Activated CD4-positive, alpha-beta T cell treated with anti-CD3 and anti-CD28 coated beads for 24 hours (primary cell): ENCODE data around the gene NUP155.
"Not testable (repeated sequence)": the region's sequence is repeated elsewhere in the genome, so short reads cannot be mapped to it uniquely, and the experiment has no call there.

Experiments used
- DNase-seq, 2 donors: peaks; one replicate each; pipeline ENCODE4 v3.0.0-alpha.2; 2020; ENCODE audit warnings: low read depth in 2 of 2

Gene NUP155

DNA sequence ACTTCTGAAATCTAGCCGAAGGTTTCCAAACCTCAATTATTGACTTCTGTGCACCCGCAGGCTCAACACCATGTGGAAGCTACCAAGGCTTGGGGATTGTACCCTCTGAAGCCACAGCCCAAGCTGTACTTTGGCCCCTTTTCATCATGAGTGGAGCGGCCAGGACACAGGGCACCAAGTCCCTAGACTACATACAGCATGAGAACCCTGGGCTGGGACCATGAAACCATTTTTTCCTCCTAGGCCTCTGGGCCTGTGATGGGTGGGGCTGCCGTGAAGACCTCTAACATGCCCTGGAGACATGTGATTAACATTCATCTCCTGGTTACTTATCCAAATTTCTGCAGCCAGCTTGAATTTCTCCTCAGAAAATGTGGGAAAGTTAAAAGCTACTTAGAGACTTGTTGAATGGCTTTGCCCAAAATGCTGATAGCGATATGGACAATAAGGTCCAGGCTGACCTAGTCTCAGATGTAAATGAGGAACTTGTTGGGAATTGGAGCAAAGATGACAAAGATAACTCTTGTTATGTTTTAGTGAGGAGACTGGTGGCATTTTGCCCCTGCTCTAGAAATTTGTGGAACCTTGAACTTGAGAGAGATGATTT, 87.6 kb downstream of the NUP155 start:
- no peak for DNase-seq

DNA sequence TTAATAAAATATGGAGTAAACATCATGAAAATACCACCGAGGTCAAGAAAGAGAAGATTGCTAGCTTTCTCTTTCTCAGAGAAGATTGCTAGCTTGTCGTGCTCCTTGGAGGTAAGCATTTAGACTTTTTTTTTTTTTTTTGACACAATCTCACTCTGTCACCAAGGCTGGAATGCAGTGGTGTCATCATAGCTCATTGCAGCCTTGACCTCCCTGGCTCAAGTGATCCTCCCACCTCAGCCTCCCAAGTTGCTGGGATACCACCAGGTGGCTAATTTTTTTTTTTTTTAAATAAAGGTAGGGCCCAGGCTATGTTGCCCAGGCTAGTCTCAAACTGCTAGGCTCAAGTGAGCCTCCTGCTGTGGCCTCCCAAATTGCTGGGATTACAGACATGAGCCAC, 95.4 kb downstream of the NUP155 start:
- DNase-seq, result no peak

DNA sequence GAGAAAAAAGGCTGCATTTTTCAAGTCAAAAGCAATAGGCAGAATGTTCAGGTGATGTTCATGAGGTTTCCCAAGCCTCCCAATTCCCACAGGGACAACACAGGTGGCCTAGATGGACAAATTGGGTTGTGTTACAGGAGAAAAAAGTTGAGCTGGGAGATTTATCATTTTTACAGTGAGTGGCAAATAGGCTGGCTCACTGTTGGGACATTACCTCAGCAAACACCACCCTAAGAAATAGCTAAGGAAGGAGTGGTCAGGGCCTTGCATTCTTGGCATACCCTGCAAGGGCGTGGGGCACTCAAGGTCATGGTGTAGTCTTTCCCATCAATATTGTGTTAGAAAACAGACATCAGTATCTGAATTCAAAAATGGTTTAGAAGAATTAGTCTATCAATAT, 98.4 kb downstream of the NUP155 start:
- DNase-seq, result no peak

DNA sequence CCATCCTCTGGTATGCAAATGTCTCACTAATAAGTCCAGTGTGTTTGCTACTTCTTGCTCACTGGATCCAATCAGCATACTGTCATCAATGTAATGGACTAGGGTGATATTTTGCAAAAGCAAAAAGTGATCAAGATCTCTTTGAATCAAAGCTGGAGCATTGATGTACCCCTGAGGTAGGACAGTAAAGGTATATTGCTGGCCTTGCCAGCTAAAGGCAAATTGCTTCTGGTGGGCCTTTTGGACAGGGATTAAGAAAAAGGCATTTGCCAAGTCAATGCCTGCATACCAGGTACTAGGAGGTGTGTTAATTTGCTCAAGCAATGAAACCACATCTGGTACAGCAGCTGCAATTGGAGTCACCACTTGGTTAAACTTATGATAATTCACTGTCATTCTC, 102.8 kb downstream of the NUP155 start:
- not testable (repeated sequence) for DNase-seq

DNA sequence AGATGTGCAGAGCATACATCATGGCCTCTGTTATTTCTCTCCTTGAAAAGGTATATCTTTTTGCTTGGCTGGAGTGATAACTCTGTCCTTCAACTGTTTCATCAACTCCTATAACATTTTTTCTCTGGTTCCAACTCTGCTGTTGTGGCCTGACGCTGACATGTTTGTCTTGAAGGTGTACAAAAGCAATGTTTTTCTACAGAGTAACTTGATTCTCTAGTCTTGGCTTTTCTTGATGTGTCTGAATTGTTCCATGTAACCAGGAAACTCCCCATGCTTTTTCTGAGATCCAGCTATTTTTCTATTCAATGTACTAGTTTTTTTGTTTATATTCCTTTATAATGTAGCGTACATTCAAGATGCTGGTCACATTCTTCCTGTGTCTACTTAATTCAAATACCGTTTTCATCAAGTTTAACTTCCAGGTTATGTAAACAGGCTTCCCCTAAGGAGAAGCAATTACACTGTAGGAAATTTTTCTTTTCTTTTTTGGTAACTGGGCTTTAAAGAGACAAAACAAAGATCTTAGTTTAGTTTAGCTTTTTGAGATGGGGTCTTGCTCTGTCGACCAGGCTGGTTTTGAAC, 115.0 kb downstream of the NUP155 start:
- DNase-seq, result no peak

DNA sequence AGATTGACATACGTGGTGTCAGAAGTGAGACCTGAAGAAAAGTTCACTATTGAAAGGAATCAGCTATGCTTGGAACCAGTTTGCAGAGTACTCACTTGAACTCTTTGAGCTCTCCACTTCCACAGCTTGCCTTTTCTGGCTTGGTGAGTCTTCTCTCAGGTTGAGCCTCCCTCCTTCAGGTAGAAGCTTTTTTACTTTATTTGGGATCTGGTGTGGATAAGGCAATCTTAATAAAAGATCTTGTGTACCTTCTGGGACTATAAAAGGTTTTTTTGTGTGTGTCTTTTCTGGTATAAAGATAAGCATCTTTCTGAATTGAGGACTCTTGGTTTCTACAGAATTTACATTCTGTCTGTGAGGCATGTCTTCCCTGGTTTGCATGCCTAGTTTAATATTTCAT, 116.3 kb downstream of the NUP155 start:
- no peak for DNase-seq

DNA sequence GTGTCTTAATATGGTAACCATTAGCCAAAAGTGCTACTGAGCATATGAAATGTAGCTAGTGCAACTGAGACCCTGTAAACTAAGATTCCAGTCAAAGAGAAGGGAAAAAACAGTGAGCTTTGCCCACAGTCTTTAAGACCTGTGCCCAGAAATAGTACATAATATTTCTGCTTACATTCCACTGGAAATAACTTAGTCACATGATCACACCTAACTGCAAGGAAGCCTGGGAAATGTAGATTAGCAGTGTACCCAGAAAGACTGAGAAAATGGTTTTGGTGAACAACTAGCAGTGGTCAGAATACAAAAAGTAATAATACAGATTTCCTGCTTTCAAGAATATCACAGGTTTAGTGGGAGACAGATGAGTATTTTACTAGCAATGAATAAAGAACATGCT, 119.2 kb downstream of the NUP155 start:
- DNase-seq, result no peak

DNA sequence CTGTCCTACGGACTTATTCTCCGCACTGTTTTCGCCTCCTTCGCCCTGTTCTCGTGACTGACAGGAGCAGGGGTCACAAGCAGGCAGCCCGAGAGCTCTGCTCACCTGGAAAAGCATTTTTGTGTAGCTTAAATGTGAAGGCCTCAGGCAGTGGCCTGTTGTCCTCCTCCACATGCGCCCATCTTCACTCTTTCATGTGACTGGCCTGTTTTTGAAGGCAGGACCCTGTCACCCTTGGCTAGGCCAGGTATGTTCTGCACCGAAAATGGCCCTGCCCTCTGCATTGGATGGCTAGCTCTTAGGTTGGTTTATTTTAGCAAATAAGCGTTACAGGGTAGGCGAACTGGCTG, 121.1 kb downstream of the NUP155 start:
- DNase-seq, result no peak

DNA sequence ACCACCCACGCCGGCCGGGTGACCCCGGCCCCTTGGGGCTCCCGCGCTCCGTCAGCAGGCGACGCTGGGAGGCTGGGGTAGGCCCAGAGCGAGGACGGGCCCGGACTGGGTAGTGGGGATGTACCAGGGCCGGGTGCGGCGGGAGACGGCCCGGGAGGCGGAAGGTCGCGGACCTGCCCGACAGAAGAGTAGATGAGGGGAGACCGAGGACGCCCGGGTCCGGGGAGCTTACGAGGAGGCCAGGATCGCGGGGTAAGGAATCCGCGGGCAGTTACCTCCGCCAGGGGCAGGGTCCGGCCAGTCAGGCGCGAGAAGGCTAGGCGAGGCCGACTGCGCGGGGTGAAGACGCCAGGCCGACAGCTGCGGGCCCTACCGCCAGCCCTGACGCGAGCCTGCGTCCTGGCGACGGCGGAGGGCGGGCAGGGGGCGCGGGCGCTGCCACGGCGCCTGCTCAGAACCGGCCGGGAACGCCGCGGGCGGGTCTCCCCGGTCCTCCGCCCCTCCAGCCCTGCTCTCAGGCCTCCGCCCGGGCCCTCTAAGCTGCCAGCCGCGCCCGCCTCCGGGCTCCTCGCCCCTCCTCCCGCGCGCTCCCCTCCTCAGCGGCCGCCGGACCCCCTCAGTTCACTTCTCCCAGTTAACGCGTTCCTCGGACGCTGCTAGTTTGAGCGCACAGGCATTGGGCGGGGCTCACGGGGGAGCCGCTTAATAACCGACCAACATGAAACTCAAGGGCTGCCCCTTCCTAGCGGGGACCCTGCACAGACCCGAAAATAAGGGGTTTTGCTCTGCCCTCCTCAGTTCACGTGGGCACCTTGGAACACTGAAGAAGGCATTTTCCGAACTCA, 121.7 kb downstream of the NUP155 start, which contains the start of gene CPLANE1:
CPLANE1 (minus strand) TSS at position 407 of the 845 bp plus-strand sequence. CDS start 1,678 bp downstream, outside the sequence.
- DNase-seq, result peak; percentile 27 to 52

DNA sequence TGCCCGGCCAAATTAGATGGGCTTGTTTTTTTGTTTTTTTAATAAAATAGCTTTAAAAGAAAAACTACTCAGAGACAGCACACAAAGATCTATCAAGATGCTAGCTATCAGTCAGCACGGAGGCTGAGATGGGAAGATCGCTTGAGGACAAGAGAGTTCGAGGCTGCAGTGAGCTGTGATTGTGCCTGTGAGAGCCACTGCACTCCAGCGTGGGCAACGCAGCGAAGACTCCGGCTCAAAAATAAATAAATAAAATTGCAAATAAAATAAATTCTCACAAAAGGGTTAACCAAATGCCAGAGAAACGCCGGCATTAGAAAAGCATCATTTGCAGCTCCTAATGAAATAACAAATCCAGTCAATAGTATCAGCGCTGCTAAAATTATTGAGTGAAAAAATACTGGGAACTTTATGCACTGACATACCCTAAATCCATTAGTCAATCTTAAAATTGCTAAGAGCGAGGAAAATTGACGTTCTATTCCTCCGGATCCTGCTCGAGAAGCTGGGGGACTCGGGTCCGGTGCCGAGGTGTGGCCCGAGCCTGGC, 122.4 kb downstream of the NUP155 start:
- DNase-seq, result no peak

DNA sequence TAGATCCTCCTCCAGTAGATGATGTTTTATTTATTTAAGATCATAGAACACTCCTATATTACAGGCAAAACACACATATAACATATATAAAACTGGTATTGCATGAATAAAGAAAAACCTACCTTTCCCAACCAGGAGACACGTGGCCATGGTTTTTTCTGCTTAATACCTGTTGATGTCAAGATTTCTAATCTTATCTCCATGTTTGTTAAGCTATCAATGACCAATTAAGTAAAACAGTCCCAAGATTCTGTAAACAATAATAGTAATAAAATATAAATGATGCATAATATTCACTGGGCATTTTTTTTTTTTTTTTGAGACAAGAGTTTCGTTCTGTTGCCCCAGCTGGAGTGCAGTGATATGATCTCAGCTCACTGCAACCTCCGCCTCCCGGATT, 123.4 kb downstream of the NUP155 start:
- no peak for DNase-seq

DNA sequence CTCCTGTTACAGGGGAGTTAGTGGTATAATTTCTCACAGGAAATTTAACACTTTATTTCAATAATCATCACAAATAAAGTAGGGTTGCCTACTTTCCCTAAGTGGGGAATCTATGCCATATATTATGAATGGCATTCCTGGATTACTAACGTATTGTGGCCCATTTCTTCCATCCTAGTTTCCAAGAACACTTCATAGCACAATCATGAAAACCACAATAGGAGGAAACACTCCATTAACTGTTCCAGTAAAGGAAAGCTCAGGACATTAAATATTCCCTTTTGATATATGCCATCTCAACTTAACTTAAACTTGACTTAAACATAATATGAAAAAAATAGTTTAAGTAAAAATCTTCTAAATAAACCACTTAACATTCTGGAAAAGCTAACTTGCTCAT, 123.9 kb downstream of the NUP155 start:
- no peak for DNase-seq
